GM18907 (cell line): Measurements from ENCODE around the gene NF1.
"Not testable (repeated sequence)": the region's sequence is repeated elsewhere in the genome, so short reads cannot be mapped to it uniquely, and the experiment has no call there.

ENCODE experiments used
- ATAC-seq: cut with Tn5 transposase; IDR thresholded peaks from one replicate; pipeline ENCODE4 v1.9.1; 2021; ENCODE audit warnings: mild to moderate bottlenecking, moderate library complexity; ENCODE audit not compliant: unreplicated experiment

Gene NF1

DNA sequence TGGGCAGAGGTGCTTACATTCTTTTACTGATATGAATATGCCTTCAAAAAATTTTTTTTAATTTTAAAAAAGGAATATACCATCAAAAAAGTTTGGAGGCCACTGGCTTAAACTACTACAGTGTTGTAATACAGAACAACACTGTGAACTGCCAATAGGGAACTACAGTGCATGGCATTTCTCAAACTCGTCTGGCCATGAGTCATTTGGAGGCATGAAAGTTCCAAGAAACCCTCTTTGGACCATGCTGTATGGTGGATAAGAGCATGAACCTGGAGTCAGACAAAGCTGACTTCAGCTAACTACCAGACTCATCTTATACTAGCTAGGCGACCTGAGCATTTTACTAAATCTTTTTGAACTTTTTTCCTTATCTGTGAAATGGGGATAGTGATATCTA is 9.2 kb upstream of the NF1 start:
- no peak for ATAC-seq

GRCh38 chr17:31089471-31089870 is 5.3 kb upstream of the NF1 start:
- no peak for ATAC-seq

GRCh38 chr17:31090650-31091049 is 4.1 kb upstream of the NF1 start:
- ATAC-seq: not testable (repeated sequence)

GRCh38 chr17:31092475-31093064 is 2.2 kb upstream of the NF1 start:
- ATAC-seq: no peak

DNA sequence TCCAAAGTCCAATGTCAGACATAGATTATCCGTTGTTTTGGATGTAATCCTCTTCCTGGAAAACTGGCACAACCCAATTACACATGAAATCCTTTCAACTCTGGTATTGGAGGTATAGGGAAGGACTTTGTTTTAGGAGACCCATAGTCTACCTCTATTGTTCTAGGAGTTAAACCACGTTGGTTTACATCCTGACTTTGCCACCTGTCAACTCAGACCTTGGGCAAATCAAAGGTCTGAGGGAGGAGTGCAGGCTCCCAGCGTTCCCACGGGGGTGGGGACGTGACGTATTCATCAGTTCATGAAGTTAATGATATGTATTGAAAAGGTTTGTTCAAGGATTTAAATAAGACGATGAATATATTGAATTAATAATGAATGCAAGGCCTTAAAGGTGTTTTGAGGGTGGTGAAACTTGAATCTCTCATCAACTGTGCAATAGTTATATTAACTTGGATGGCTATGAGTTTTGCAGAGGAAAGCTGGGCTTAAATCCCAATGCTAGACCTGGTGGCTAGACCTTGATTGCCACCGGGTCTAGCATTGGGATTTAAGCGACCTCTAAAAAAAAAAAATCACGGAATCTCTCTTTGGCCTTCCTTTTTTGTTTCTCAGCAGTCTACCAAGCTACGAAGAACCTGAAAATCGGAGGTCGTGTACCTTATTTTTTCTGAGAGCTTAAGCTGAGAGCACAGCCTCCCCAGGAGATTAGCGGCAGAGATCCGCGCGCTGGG is 744 bp upstream of the NF1 start:
- ATAC-seq: no peak

- ATAC-seq: no peak
These were observed 694 bp downstream of the NF1 start for GRCh38 chr17:31095236-31096105.

DNA sequence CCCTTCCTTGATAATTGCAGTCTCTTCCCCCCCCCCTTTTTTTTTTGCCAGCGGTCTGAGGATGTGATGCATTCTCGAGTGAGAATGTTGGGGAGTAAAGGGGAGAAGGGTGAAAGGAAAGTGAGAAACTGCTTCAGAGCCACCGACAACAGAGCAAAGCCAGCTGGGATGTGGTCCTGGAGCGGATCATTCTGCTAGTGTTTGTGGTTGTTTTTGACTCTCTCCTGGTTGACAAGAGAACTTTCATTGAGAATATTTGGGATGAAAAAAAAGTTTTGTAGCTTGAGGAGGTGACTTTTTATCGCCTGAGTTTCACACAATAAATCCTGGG is 1.3 kb downstream of the NF1 start:
- no peak for ATAC-seq

GRCh38 chr17:31099016-31099415 is 4.2 kb downstream of the NF1 start:
- no peak for ATAC-seq

GRCh38 chr17:31100840-31101459 is 6.2 kb downstream of the NF1 start:
- ATAC-seq: no peak

GRCh38 chr17:31101943-31102342 is 7.2 kb downstream of the NF1 start:
- no peak for ATAC-seq

DNA sequence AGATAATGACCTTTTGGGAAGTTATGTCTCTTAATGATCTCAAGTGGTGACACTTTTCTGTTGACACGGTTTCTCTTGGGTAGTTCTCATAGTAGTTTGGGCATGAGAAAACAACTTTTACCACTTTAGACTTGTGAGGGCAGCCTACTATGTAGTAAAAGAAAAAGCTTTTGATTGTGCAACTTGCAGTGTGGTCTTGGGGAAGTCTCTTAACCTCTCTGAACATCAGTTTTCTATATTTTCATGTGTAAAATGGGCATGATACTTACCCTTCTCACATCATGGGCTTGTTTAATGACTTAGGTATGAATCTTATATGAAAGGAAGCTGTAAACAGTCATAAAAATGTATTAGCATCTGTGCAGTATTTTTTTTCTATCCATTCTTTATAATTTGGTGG is 11.2 kb downstream of the NF1 start:
- ATAC-seq: no peak

- no peak for ATAC-seq
These were observed 16.4 kb downstream of the NF1 start for GRCh38 chr17:31111183-31111582.

DNA sequence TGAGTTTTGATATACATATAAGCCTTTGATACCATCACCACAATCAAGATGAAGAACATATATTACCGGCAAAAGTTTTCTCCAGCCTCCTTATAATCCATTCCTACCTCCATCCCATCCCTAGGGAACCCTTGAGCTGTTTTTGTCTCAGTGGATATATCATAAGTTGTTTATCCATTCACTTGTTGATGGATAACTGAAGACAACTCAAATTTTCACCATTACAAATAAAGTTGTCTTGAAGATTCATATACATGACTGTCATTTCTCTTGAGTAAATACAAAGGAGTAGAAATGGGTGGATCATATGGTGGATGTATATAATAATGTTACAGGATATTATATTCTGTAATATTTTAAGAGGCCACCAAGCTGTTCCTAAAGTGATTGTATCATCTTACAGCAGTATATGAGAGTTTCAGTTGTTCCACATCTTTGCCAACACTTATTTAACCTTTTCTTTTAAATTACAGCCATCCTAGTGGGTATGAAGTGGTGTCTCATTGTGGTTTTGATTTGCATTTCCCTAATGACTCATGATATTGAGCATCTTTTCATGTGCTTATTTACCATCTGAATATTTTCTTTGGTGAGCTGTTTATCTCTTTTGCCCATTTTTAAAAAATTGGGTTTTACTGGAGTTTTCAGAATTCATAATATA is 17.4 kb downstream of the NF1 start:
- ATAC-seq: no peak

GRCh38 chr17:31113368-31113767 is 18.6 kb downstream of the NF1 start:
- not testable (repeated sequence) for ATAC-seq

- no peak for ATAC-seq
These were observed 19.2 kb downstream of the NF1 start for GRCh38 chr17:31113939-31114338.

GRCh38 chr17:31114956-31115555 is 20.3 kb downstream of the NF1 start:
- no peak for ATAC-seq

DNA sequence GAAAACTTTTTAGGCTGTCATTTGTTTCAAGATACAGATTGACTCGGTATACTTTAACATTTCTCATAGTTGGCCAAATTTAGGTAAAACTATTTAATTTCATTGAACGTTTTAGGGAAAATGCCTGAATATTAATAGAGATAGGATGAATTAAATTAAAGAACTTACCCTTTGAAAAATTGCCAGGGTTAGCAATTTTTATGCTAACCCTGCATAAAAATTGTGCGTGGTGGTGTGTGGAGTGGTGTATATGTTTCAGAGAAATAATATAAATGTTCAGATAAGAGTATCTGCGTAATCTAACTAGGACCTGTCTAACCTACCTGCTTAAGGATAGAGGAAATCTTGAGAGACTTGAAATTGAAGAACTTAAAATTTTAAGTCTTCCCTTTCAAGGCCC is 21.4 kb downstream of the NF1 start:
- no peak for ATAC-seq

- ATAC-seq: no peak
These were observed 28.0 kb downstream of the NF1 start for GRCh38 chr17:31122746-31123145.

GRCh38 chr17:31126318-31126717 is 31.5 kb downstream of the NF1 start:
- ATAC-seq: no peak

- no peak for ATAC-seq
These were observed 33.5 kb downstream of the NF1 start for GRCh38 chr17:31128241-31128640.
